Right lobe of liver (tissue), 4 donors: Measurements from ENCODE around the gene ABCB8.

Source experiments
- POLR2A ChIP-seq: fragments of 450-650 bp; IDR thresholded peaks from one replicate; pipeline ENCODE4 v1.6.1; 2017; ENCODE audit warnings: antibody characterized with exemption, mild to moderate bottlenecking
- TF ChIP-seq, protein P1 (sequence below), 4 donors: fragments of 200-600 bp in 3 of 4; fragments of 450-650 bp in 1 of 4; IDR thresholded peaks; one replicate each; pipeline versions ENCODE4 v1.5.1 to v1.8.0; 2016 to 2022; ENCODE audit warnings: antibody characterized with exemption in 4 of 4, mild to moderate bottlenecking in 2 of 4
- donor health status: DM: no; HTN: no; CAD: no.
- donor health status: DM: no; HTN: no; CAD: no.
- donor health status: DM: no; HTN: yes; CAD: no.

GRCh38 chr7:151000897-151001495, 27.3 kb upstream of the ABCB8 start:
- TF ChIP-seq, protein P1, sequence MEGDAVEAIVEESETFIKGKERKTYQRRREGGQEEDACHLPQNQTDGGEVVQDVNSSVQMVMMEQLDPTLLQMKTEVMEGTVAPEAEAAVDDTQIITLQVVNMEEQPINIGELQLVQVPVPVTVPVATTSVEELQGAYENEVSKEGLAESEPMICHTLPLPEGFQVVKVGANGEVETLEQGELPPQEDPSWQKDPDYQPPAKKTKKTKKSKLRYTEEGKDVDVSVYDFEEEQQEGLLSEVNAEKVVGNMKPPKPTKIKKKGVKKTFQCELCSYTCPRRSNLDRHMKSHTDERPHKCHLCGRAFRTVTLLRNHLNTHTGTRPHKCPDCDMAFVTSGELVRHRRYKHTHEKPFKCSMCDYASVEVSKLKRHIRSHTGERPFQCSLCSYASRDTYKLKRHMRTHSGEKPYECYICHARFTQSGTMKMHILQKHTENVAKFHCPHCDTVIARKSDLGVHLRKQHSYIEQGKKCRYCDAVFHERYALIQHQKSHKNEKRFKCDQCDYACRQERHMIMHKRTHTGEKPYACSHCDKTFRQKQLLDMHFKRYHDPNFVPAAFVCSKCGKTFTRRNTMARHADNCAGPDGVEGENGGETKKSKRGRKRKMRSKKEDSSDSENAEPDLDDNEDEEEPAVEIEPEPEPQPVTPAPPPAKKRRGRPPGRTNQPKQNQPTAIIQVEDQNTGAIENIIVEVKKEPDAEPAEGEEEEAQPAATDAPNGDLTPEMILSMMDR (IDR thresholded peaks at IDR 0.05) = no peak
- no peak for TF ChIP-seq POLR2A
